ENCODE measurements around the gene TIMD4.
"Not testable (repeated sequence)": the region's sequence is repeated elsewhere in the genome, so short reads cannot be mapped to it uniquely, and the experiment has no call there.

TIMD4 gene

GRCh38 chr5:156963125-156963524 is at the start of gene TIMD4:
TSS of gene TIMD4 (minus strand) at chr5:156963226. CDS start at chr5:156963198, 28 bp downstream.
- Mint-ChIP-seq H3K27me3 (peaks cover 1% of the 10 kb centered on the region), H3K27ac (no peak within 1 kb of the TSS), H3K4me3 (no peak within 1 kb of the TSS), H3K36me3 (ENCODE audit: low read depth) (no peaks in the 10 kb centered on the region), H3K9me3 (peaks cover 11% of the 10 kb centered on the region), H3K4me1 (no peaks in the 10 kb centered on the region)
- ATAC-seq, result no peak
- no peak for DNase-seq

GRCh38 chr5:157006262-157006661 is 43.2 kb upstream of the TIMD4 start:
- H3K36me3 Mint-ChIP-seq (ENCODE audit: low read depth), result peaks cover 5% of the 10 kb centered on the region
- ATAC-seq (no peak), DNase-seq (no peak)
- H3K4me1 Mint-ChIP-seq, result peaks cover 17% of the 10 kb centered on the region
- no peaks in the 10 kb centered on the region for H3K27me3 Mint-ChIP-seq
- H3K9me3 Mint-ChIP-seq, result peaks cover 8% of the 10 kb centered on the region
- no peak overlapping the region for H3K27ac Mint-ChIP-seq
- no peak overlapping the region for H3K4me3 Mint-ChIP-seq

- ATAC-seq (peak; percentile 94), DNase-seq (no peak)
- Mint-ChIP-seq H3K4me3 (no peak overlapping the region), H3K36me3 (ENCODE audit: low read depth) (peaks cover 11% of the 10 kb centered on the region), H3K27ac (no peak overlapping the region), H3K9me3 (peaks cover 17% of the 10 kb centered on the region), H3K27me3 (no peaks in the 10 kb centered on the region), H3K4me1 (peaks cover 17% of the 10 kb centered on the region)
These were observed 42.0 kb upstream of the TIMD4 start for GRCh38 chr5:157004893-157005551.

GRCh38 chr5:156991714-156992113 is 28.7 kb upstream of the TIMD4 start:
- no peak for DNase-seq
- Mint-ChIP-seq H3K9me3 (peaks cover 5% of the 10 kb centered on the region), H3K4me3 (no peak overlapping the region), H3K27ac (no peak overlapping the region), H3K36me3 (ENCODE audit: low read depth) (no peaks in the 10 kb centered on the region), H3K27me3 (no peaks in the 10 kb centered on the region), H3K4me1 (peaks cover 3% of the 10 kb centered on the region)
- no peak for ATAC-seq

- Mint-ChIP-seq H3K4me3 (no peak overlapping the region), H3K9me3 (peaks cover 5% of the 10 kb centered on the region), H3K27me3 (no peaks in the 10 kb centered on the region), H3K4me1 (peaks cover 3% of the 10 kb centered on the region), H3K36me3 (ENCODE audit: low read depth) (no peaks in the 10 kb centered on the region), H3K27ac (no peak overlapping the region)
- DNase-seq (no peak), ATAC-seq (no peak)
These were observed 21.0 kb upstream of the TIMD4 start for GRCh38 chr5:156984064-156984463.

- Mint-ChIP-seq H3K36me3 (ENCODE audit: low read depth) (no peaks in the 10 kb centered on the region), H3K4me1 (no peaks in the 10 kb centered on the region), H3K4me3 (no peak overlapping the region), H3K27ac (no peak overlapping the region), H3K27me3 (peaks cover 3% of the 10 kb centered on the region), H3K9me3 (no peaks in the 10 kb centered on the region)
- ATAC-seq (no peak), DNase-seq (no peak)
These were observed 18.5 kb upstream of the TIMD4 start for GRCh38 chr5:156981481-156981880.

GRCh38 chr5:156974328-156974727 is 11.3 kb upstream of the TIMD4 start:
- Mint-ChIP-seq H3K27me3 (peaks cover 3% of the 10 kb centered on the region), H3K4me1 (peaks cover 18% of the 10 kb centered on the region), H3K36me3 (ENCODE audit: low read depth) (peaks cover 1% of the 10 kb centered on the region), H3K9me3 (peaks cover 4% of the 10 kb centered on the region), H3K27ac (no peak overlapping the region), H3K4me3 (no peak overlapping the region)
- DNase-seq (no peak), ATAC-seq (no peak)

GRCh38 chr5:156971848-156972525 is 9.0 kb upstream of the TIMD4 start:
- H3K4me3 Mint-ChIP-seq, result no peak overlapping the region
- H3K4me1 Mint-ChIP-seq, result peaks cover 18% of the 10 kb centered on the region
- ATAC-seq (peak; percentile 38), DNase-seq (no peak)
- no peaks in the 10 kb centered on the region for H3K27me3 Mint-ChIP-seq
- peaks cover 4% of the 10 kb centered on the region for H3K9me3 Mint-ChIP-seq
- H3K27ac Mint-ChIP-seq, result peak overlapping the region; percentile 2
- H3K36me3 Mint-ChIP-seq (ENCODE audit: low read depth), result peaks cover 1% of the 10 kb centered on the region

- Mint-ChIP-seq H3K4me1 (peaks cover 18% of the 10 kb centered on the region), H3K27me3 (no peaks in the 10 kb centered on the region), H3K36me3 (ENCODE audit: low read depth) (peaks cover 1% of the 10 kb centered on the region), H3K27ac (peak overlapping the region; percentile 2), H3K4me3 (no peak overlapping the region), H3K9me3 (peaks cover 4% of the 10 kb centered on the region)
- DNase-seq (no peak), ATAC-seq (peak; percentile 97)
These were observed 8.4 kb upstream of the TIMD4 start for GRCh38 chr5:156971415-156971814.

- ATAC-seq; H3K9me3 Mint-ChIP-seq; H3K27ac Mint-ChIP-seq; DNase-seq; H3K4me3 Mint-ChIP-seq; H3K36me3 Mint-ChIP-seq (ENCODE audit: low read depth); H3K27me3 Mint-ChIP-seq: not testable (repeated sequence)
- H3K4me1 Mint-ChIP-seq, result peaks cover 18% of the 10 kb centered on the region
These were observed 4.4 kb upstream of the TIMD4 start for GRCh38 chr5:156967386-156967785.

GRCh38 chr5:156956321-156956720 is 6.7 kb downstream of the TIMD4 start:
- Mint-ChIP-seq H3K36me3 (ENCODE audit: low read depth) (no peaks in the 10 kb centered on the region), H3K27ac (no peak overlapping the region), H3K27me3 (no peaks in the 10 kb centered on the region), H3K9me3 (peaks cover 4% of the 10 kb centered on the region), H3K4me1 (peaks cover 7% of the 10 kb centered on the region), H3K4me3 (no peak overlapping the region)
- ATAC-seq (no peak), DNase-seq (no peak)

GRCh38 chr5:156951359-156951758 is 11.7 kb downstream of the TIMD4 start:
- Mint-ChIP-seq H3K9me3 (no peaks in the 10 kb centered on the region), H3K27me3 (no peaks in the 10 kb centered on the region), H3K27ac (no peak overlapping the region), H3K4me1 (peaks cover 22% of the 10 kb centered on the region), H3K36me3 (ENCODE audit: low read depth) (peaks cover 5% of the 10 kb centered on the region), H3K4me3 (no peak overlapping the region)
- DNase-seq, result no peak
- no peak for ATAC-seq

GRCh38 chr5:156950716-156951115 is 12.3 kb downstream of the TIMD4 start:
- DNase-seq (no peak), ATAC-seq (no peak)
- H3K27ac Mint-ChIP-seq, result no peak overlapping the region
- no peaks in the 10 kb centered on the region for H3K27me3 Mint-ChIP-seq
- peaks cover 5% of the 10 kb centered on the region for H3K36me3 Mint-ChIP-seq (ENCODE audit: low read depth)
- H3K4me3 Mint-ChIP-seq, result no peak overlapping the region
- peaks cover 19% of the 10 kb centered on the region for H3K4me1 Mint-ChIP-seq
- no peaks in the 10 kb centered on the region for H3K9me3 Mint-ChIP-seq

- H3K4me3 Mint-ChIP-seq, result no peak overlapping the region
- H3K27ac Mint-ChIP-seq, result peak overlapping the region; percentile 47
- DNase-seq, result no peak
- peaks cover 5% of the 10 kb centered on the region for H3K36me3 Mint-ChIP-seq (ENCODE audit: low read depth)
- H3K27me3 Mint-ChIP-seq, result no peaks in the 10 kb centered on the region
- ATAC-seq, result peak; percentile 78
- H3K4me1 Mint-ChIP-seq, result peaks cover 19% of the 10 kb centered on the region
- H3K9me3 Mint-ChIP-seq, result no peaks in the 10 kb centered on the region
These were observed 13.6 kb downstream of the TIMD4 start for GRCh38 chr5:156949424-156949823.

GRCh38 chr5:156947925-156948324 is 15.1 kb downstream of the TIMD4 start:
- DNase-seq (no peak), ATAC-seq (peak; percentile 76)
- Mint-ChIP-seq H3K9me3 (no peaks in the 10 kb centered on the region), H3K27me3 (no peaks in the 10 kb centered on the region), H3K4me3 (no peak overlapping the region), H3K36me3 (ENCODE audit: low read depth) (peaks cover 5% of the 10 kb centered on the region), H3K4me1 (peaks cover 19% of the 10 kb centered on the region), H3K27ac (peak overlapping the region; percentile 28)

Data from activated naive CD8-positive, alpha-beta T cell treated with anti-CD3 and anti-CD28 coated beads, Interleukin-2, amount 50 U/mL, for 24 hours (primary cell).